ENCODE measurements around the gene RAI1.

Gene RAI1

GRCh38 chr17:17781591-17782496 is 100.6 kb downstream of the RAI1 start:
- Histone ChIP-seq H4K8ac (ENCODE audit: low read depth, low read length) (no peak overlapping the region), H2BK120ac (ENCODE audit: low read depth, low read length) (peak overlapping the region; percentile 45), H2AK5ac (ENCODE audit: low read length) (no peak overlapping the region), H3K18ac (ENCODE audit: low read length) (peak overlapping the region; percentile 62), H3K23ac (ENCODE audit: low read length) (peak overlapping the region; percentile 59), H3K4me1 (ENCODE audit: control insufficient read depth, low read depth, low read length) (peaks cover 8% of the 10 kb centered on the region), H2BK15ac (replicated peaks; ENCODE audit: low read depth) (no peak overlapping the region), H3K4ac (ENCODE audit: low read depth, low read length) (peak overlapping the region; percentile 57), H3K79me2 (ENCODE audit: control insufficient read depth, insufficient read depth, low read length) (no peaks in the 10 kb centered on the region), H4K5ac (ENCODE audit: low read length) (no peak overlapping the region), H3K27me3 (ENCODE audit: insufficient read depth, low read length, poor library complexity) (no peaks in the 10 kb centered on the region), H3K9ac (ENCODE audit: low read length) (peak overlapping the region; percentile 70), H3K36me3 (ENCODE audit: control insufficient read depth, insufficient read depth, low read length) (no peaks in the 10 kb centered on the region), H3K4me2 (ENCODE audit: low read length) (peak overlapping the region; percentile 68), H3K56ac (ENCODE audit: low read length) (peak overlapping the region; percentile 96), H3K27ac (ENCODE audit: low read depth, low read length) (peak overlapping the region; percentile 55), H2BK5ac (ENCODE audit: low read length) (no peak overlapping the region), H3K4me3 (ENCODE audit: low read length) (peak overlapping the region; percentile 15), H3K79me1 (ENCODE audit: low read length) (no peaks in the 10 kb centered on the region)
- no CpG with 5 or more reads among the region's 88 CpGs for WGBS (ENCODE audit: extremely low coverage, insufficient coverage, low lambda C conversion rate)
- DNase-seq, result peak; percentile 77

GRCh38 chr17:17782523-17783115 is 101.4 kb downstream of the RAI1 start:
- no CpG with 5 or more reads among the region's 57 CpGs for WGBS (ENCODE audit: extremely low coverage, insufficient coverage, low lambda C conversion rate)
- peak overlapping the region; percentile 79 for H3K9ac ChIP-seq (ENCODE audit: low read length)
- no peaks in the 10 kb centered on the region for H3K27me3 ChIP-seq (ENCODE audit: insufficient read depth, low read length, poor library complexity)
- no peak overlapping the region for H2BK15ac ChIP-seq (replicated peaks; ENCODE audit: low read depth)
- H3K56ac ChIP-seq (ENCODE audit: low read length), result peak overlapping the region; percentile 96
- peak overlapping the region; percentile 80 for H3K4me2 ChIP-seq (ENCODE audit: low read length)
- no peak overlapping the region for H3K23ac ChIP-seq (ENCODE audit: low read length)
- peak overlapping the region; percentile 62 for H3K18ac ChIP-seq (ENCODE audit: low read length)
- no peak overlapping the region for H2BK5ac ChIP-seq (ENCODE audit: low read length)
- H3K4me3 ChIP-seq (ENCODE audit: low read length), result peak overlapping the region; percentile 64
- peak overlapping the region; percentile 36 for H3K27ac ChIP-seq (ENCODE audit: low read depth, low read length)
- peak overlapping the region; percentile 45 for H2BK120ac ChIP-seq (ENCODE audit: low read depth, low read length)
- H3K79me1 ChIP-seq (ENCODE audit: low read length), result no peaks in the 10 kb centered on the region
- peaks cover 8% of the 10 kb centered on the region for H3K4me1 ChIP-seq (ENCODE audit: control insufficient read depth, low read depth, low read length)
- H3K4ac ChIP-seq (ENCODE audit: low read depth, low read length), result peak overlapping the region; percentile 46
- peak; percentile 64 for DNase-seq
- H4K5ac ChIP-seq (ENCODE audit: low read length), result no peak overlapping the region
- no peaks in the 10 kb centered on the region for H3K79me2 ChIP-seq (ENCODE audit: control insufficient read depth, insufficient read depth, low read length)
- H4K8ac ChIP-seq (ENCODE audit: low read depth, low read length), result no peak overlapping the region
- H3K36me3 ChIP-seq (ENCODE audit: control insufficient read depth, insufficient read depth, low read length), result no peaks in the 10 kb centered on the region
- H2AK5ac ChIP-seq (ENCODE audit: low read length), result no peak overlapping the region

GRCh38 chr17:17783116-17783824 is 102.0 kb downstream of the RAI1 start:
- peak overlapping the region; percentile 83 for H3K18ac ChIP-seq (ENCODE audit: low read length)
- H3K23ac ChIP-seq (ENCODE audit: low read length), result no peak overlapping the region
- peaks cover 8% of the 10 kb centered on the region for H3K4me1 ChIP-seq (ENCODE audit: control insufficient read depth, low read depth, low read length)
- H3K27ac ChIP-seq (ENCODE audit: low read depth, low read length), result peak overlapping the region; percentile 70
- no peak overlapping the region for H2AK5ac ChIP-seq (ENCODE audit: low read length)
- no peak overlapping the region for H2BK15ac ChIP-seq (replicated peaks; ENCODE audit: low read depth)
- no peak overlapping the region for H4K8ac ChIP-seq (ENCODE audit: low read depth, low read length)
- H3K79me2 ChIP-seq (ENCODE audit: control insufficient read depth, insufficient read depth, low read length), result no peaks in the 10 kb centered on the region
- peak overlapping the region; percentile 96 for H3K56ac ChIP-seq (ENCODE audit: low read length)
- H3K4me2 ChIP-seq (ENCODE audit: low read length), result peak overlapping the region; percentile 89
- WGBS (ENCODE audit: extremely low coverage, insufficient coverage, low lambda C conversion rate), result no CpG with 5 or more reads among the region's 75 CpGs
- peak overlapping the region; percentile 33 for H3K4me3 ChIP-seq (ENCODE audit: low read length)
- no peak overlapping the region for H4K5ac ChIP-seq (ENCODE audit: low read length)
- H3K36me3 ChIP-seq (ENCODE audit: control insufficient read depth, insufficient read depth, low read length), result no peaks in the 10 kb centered on the region
- no peaks in the 10 kb centered on the region for H3K79me1 ChIP-seq (ENCODE audit: low read length)
- no peak overlapping the region for H2BK120ac ChIP-seq (ENCODE audit: low read depth, low read length)
- DNase-seq, result peak; percentile 80
- H2BK5ac ChIP-seq (ENCODE audit: low read length), result no peak overlapping the region
- H3K4ac ChIP-seq (ENCODE audit: low read depth, low read length), result peak overlapping the region; percentile 8
- H3K27me3 ChIP-seq (ENCODE audit: insufficient read depth, low read length, poor library complexity), result no peaks in the 10 kb centered on the region
- peak overlapping the region; percentile 79 for H3K9ac ChIP-seq (ENCODE audit: low read length)

- no peak overlapping the region for H4K8ac ChIP-seq (ENCODE audit: low read depth, low read length)
- peak overlapping the region; percentile 8 for H3K4ac ChIP-seq (ENCODE audit: low read depth, low read length)
- peak overlapping the region; percentile 74 for H3K9ac ChIP-seq (ENCODE audit: low read length)
- WGBS (ENCODE audit: extremely low coverage, insufficient coverage, low lambda C conversion rate), result no CpG with 5 or more reads among the region's 37 CpGs
- peak overlapping the region; percentile 83 for H3K56ac ChIP-seq (ENCODE audit: low read length)
- peaks cover 8% of the 10 kb centered on the region for H3K4me1 ChIP-seq (ENCODE audit: control insufficient read depth, low read depth, low read length)
- no peak overlapping the region for H3K27ac ChIP-seq (ENCODE audit: low read depth, low read length)
- H2BK120ac ChIP-seq (ENCODE audit: low read depth, low read length), result no peak overlapping the region
- no peak overlapping the region for H4K5ac ChIP-seq (ENCODE audit: low read length)
- no peaks in the 10 kb centered on the region for H3K27me3 ChIP-seq (ENCODE audit: insufficient read depth, low read length, poor library complexity)
- no peak overlapping the region for H3K4me3 ChIP-seq (ENCODE audit: low read length)
- peak overlapping the region; percentile 89 for H3K4me2 ChIP-seq (ENCODE audit: low read length)
- H3K36me3 ChIP-seq (ENCODE audit: control insufficient read depth, insufficient read depth, low read length), result no peaks in the 10 kb centered on the region
- no peaks in the 10 kb centered on the region for H3K79me2 ChIP-seq (ENCODE audit: control insufficient read depth, insufficient read depth, low read length)
- H2BK5ac ChIP-seq (ENCODE audit: low read length), result no peak overlapping the region
- peak; percentile 66 for DNase-seq
- peak overlapping the region; percentile 83 for H3K18ac ChIP-seq (ENCODE audit: low read length)
- no peak overlapping the region for H3K23ac ChIP-seq (ENCODE audit: low read length)
- no peak overlapping the region for H2AK5ac ChIP-seq (ENCODE audit: low read length)
- no peak overlapping the region for H2BK15ac ChIP-seq (replicated peaks; ENCODE audit: low read depth)
- H3K79me1 ChIP-seq (ENCODE audit: low read length), result no peaks in the 10 kb centered on the region
Observed at GRCh38 chr17:17783825-17784656, 102.8 kb downstream of the RAI1 start.

- H3K18ac ChIP-seq (ENCODE audit: low read length), result no peak overlapping the region
- H3K4ac ChIP-seq (ENCODE audit: low read depth, low read length), result no peak overlapping the region
- no peak overlapping the region for H2BK120ac ChIP-seq (ENCODE audit: low read depth, low read length)
- H3K4me2 ChIP-seq (ENCODE audit: low read length), result no peak overlapping the region
- no peaks in the 10 kb centered on the region for H3K27me3 ChIP-seq (ENCODE audit: insufficient read depth, low read length, poor library complexity)
- peaks cover 8% of the 10 kb centered on the region for H3K4me1 ChIP-seq (ENCODE audit: control insufficient read depth, low read depth, low read length)
- H3K56ac ChIP-seq (ENCODE audit: low read length), result peak overlapping the region; percentile 18
- no CpG with 5 or more reads among the region's 7 CpGs for WGBS (ENCODE audit: extremely low coverage, insufficient coverage, low lambda C conversion rate)
- no peak overlapping the region for H4K8ac ChIP-seq (ENCODE audit: low read depth, low read length)
- H3K27ac ChIP-seq (ENCODE audit: low read depth, low read length), result no peak overlapping the region
- no peak overlapping the region for H3K4me3 ChIP-seq (ENCODE audit: low read length)
- no peaks in the 10 kb centered on the region for H3K36me3 ChIP-seq (ENCODE audit: control insufficient read depth, insufficient read depth, low read length)
- H3K9ac ChIP-seq (ENCODE audit: low read length), result peak overlapping the region; percentile 8
- DNase-seq, result peak; percentile 63
- no peak overlapping the region for H2AK5ac ChIP-seq (ENCODE audit: low read length)
- H2BK5ac ChIP-seq (ENCODE audit: low read length), result no peak overlapping the region
- no peak overlapping the region for H3K23ac ChIP-seq (ENCODE audit: low read length)
- H4K5ac ChIP-seq (ENCODE audit: low read length), result no peak overlapping the region
- no peaks in the 10 kb centered on the region for H3K79me2 ChIP-seq (ENCODE audit: control insufficient read depth, insufficient read depth, low read length)
- no peak overlapping the region for H2BK15ac ChIP-seq (replicated peaks; ENCODE audit: low read depth)
- no peaks in the 10 kb centered on the region for H3K79me1 ChIP-seq (ENCODE audit: low read length)
Observed at GRCh38 chr17:17784657-17785267, 103.5 kb downstream of the RAI1 start.

Data from mesendoderm (in vitro differentiated cells).